HG02973 (cell line): Measurements from ENCODE around the gene DISP3.

ENCODE experiments used
- ATAC-seq: cut with Tn5 transposase; IDR thresholded peaks from one replicate; pipeline ENCODE4 v1.9.1; 2021; ENCODE audit warnings: moderate library complexity; ENCODE audit not compliant: unreplicated experiment

DISP3 gene

GRCh38 chr1:11483581-11484320, 4.8 kb downstream of the DISP3 start:
- ATAC-seq, result no peak

GRCh38 chr1:11484321-11484655, 5.3 kb downstream of the DISP3 start:
- no peak for ATAC-seq

GRCh38 chr1:11485191-11485590, 6.2 kb downstream of the DISP3 start:
- no peak for ATAC-seq

- ATAC-seq, result no peak
Observed at GRCh38 chr1:11486231-11487009, 7.5 kb downstream of the DISP3 start.

- no peak for ATAC-seq
Observed at GRCh38 chr1:11487196-11487751, 8.3 kb downstream of the DISP3 start.

GRCh38 chr1:11488201-11488770, 9.3 kb downstream of the DISP3 start:
- ATAC-seq, result no peak

- no peak for ATAC-seq
Observed at GRCh38 chr1:11488966-11489625, 10.1 kb downstream of the DISP3 start.

GRCh38 chr1:11492235-11492634, 13.3 kb downstream of the DISP3 start:
- no peak for ATAC-seq

GRCh38 chr1:11493972-11494655, 15.2 kb downstream of the DISP3 start:
- ATAC-seq, result no peak

GRCh38 chr1:11494771-11495170, 15.8 kb downstream of the DISP3 start:
- no peak for ATAC-seq

GRCh38 chr1:11495579-11495978, 16.6 kb downstream of the DISP3 start:
- no peak for ATAC-seq

- ATAC-seq, result no peak
Observed at GRCh38 chr1:11496551-11497080, 17.7 kb downstream of the DISP3 start.

GRCh38 chr1:11498956-11499594, 20.1 kb downstream of the DISP3 start:
- no peak for ATAC-seq

- no peak for ATAC-seq
Observed at GRCh38 chr1:11499601-11500331, 20.8 kb downstream of the DISP3 start.

GRCh38 chr1:11500881-11501280, 21.9 kb downstream of the DISP3 start:
- ATAC-seq, result no peak

GRCh38 chr1:11501491-11501897, 22.5 kb downstream of the DISP3 start:
- no peak for ATAC-seq

- no peak for ATAC-seq
Observed at GRCh38 chr1:11501906-11502485, 23.0 kb downstream of the DISP3 start.

- ATAC-seq, result no peak
Observed at GRCh38 chr1:11502516-11502915, 23.6 kb downstream of the DISP3 start.

- no peak for ATAC-seq
Observed at GRCh38 chr1:11504599-11504998, 25.6 kb downstream of the DISP3 start.
